Brain microvascular endothelial cell (primary cell): ENCODE results near the gene ATP2A2.

ENCODE experiments used
- DNase-seq: peaks from one replicate; pipeline ENCODE4 v3.0.0-alpha.2; 2020
- H3K27ac ChIP-seq: fragments of 250-450 bp; sonication (Bioruptor Pico); 2 replicates; pipeline ENCODE4 v1.5.1; 2020; ENCODE audit warnings: mild to moderate bottlenecking, moderate library complexity
- H3K27me3 ChIP-seq: fragments of 250-450 bp; sonication (Bioruptor Pico); replicated peaks from 2 replicates; pipeline ENCODE4 v1.5.1; 2020; ENCODE audit warnings: mild to moderate bottlenecking
- H3K36me3 ChIP-seq: fragments of 250-450 bp; sonication (Bioruptor Pico); replicated peaks from 2 replicates; pipeline ENCODE4 v1.5.1; 2020; ENCODE audit warnings: mild to moderate bottlenecking
- H3K4me3 ChIP-seq: 2 replicates; pipeline ENCODE4 v1.5.1; 2011; ENCODE audit warnings: low read depth, mild to moderate bottlenecking, control low read depth, low read length, moderate library complexity
- CTCF ChIP-seq: IDR thresholded peaks from 2 replicates; pipeline ENCODE4 v1.5.1; 2011; ENCODE audit warnings: low read depth, mild to moderate bottlenecking, moderate library complexity, low read length, control low read depth, inconsistent platforms; ENCODE audit errors: missing control alignments
- in situ Hi-C: cut with HindIII; loops from 2 replicates; pipeline ENCODE4 v1.10.0; 2017; ENCODE audit warnings: low sequenced_read_pairs, low pct_ligation_motif_present

ATP2A2 gene

GRCh38 chr12:110289711-110290078, 8.6 kb downstream of the ATP2A2 start:
- H3K4me3 ChIP-seq = no peak overlapping the region
- no peak for TF ChIP-seq CTCF
- no peak overlapping the region for H3K27ac ChIP-seq
- DNase-seq = no peak
- in situ Hi-C loops = loop anchor here (5.0 kb wide), 1 partner anchor 43 kb away; no protein-coding TSS in a partner anchor
- H3K36me3 ChIP-seq = peaks cover 67% of the 10 kb centered on the region
- no peaks in the 10 kb centered on the region for H3K27me3 ChIP-seq

DNA sequence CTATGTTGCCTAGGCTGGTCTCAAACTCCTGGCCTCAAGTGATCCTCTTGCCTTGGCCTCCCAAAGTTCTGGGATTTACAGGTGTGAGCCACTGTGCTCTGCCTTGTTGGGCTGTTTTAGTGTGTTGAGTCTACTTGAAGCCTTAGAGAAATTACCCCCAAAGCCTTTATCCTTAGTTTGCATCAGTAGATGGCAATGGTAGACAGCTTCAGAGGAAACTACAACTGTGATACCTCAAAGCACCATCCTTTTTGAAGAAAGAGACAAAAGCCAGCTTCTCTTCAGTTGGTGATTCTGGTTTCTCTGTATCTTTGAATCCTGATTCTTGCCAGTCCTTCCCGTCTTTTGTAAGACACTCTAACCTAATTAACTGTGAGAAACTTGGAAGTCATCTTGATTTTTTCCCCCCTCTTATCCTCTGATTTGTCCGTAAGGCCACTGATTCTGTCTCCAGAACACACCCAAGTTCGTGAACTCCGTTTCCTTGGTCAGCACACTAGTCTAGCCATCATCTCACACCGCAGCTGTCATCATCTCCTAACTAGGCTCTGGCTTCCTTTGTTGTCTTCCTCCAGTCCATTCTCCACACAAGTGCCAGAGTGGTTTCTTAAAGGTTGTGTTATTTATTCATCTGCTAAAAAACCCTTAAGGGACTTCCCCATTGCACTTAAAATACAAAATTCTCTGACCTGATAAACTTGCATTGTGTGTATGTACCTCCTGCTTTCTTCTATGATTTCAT, 20.2 kb downstream of the ATP2A2 start:
- no peak overlapping the region for H3K4me3 ChIP-seq
- in situ Hi-C loops = no loop called here
- H3K27me3 ChIP-seq = no peaks in the 10 kb centered on the region
- peak overlapping the region; percentile 48 for H3K27ac ChIP-seq
- peak; percentile 12 for DNase-seq
- TF ChIP-seq CTCF = no peak
- peaks cover 62% of the 10 kb centered on the region for H3K36me3 ChIP-seq

- H3K27ac ChIP-seq = peak overlapping the region; percentile 47
- in situ Hi-C loops = no loop called here
These were observed 23.1 kb downstream of the ATP2A2 start for GRCh38 chr12:110304061-110304551.

GRCh38 chr12:110307372-110307771, 26.3 kb downstream of the ATP2A2 start:
- TF ChIP-seq CTCF = no peak
- no peak for DNase-seq
- Histone ChIP-seq H3K36me3 (peaks cover 33% of the 10 kb centered on the region), H3K27me3 (no peaks in the 10 kb centered on the region), H3K27ac (no peak overlapping the region), H3K4me3 (no peak overlapping the region)
- in situ Hi-C loops = no loop called here

More at GRCh38 chr12:110304061-110304551, 23.1 kb downstream of the ATP2A2 start:
- peaks cover 40% of the 10 kb centered on the region for H3K36me3 ChIP-seq
- H3K27me3 ChIP-seq = no peaks in the 10 kb centered on the region
- DNase-seq = no peak
- TF ChIP-seq CTCF = no peak
- no peak overlapping the region for H3K4me3 ChIP-seq

GRCh38 chr12:110310763-110311162, 29.7 kb downstream of the ATP2A2 start:
- DNase-seq = no peak
- Histone ChIP-seq H3K27me3 (no peaks in the 10 kb centered on the region), H3K4me3 (no peak overlapping the region), H3K36me3 (peaks cover 24% of the 10 kb centered on the region), H3K27ac (peak overlapping the region; percentile 11)
- in situ Hi-C loops = no loop called here
- no peak for TF ChIP-seq CTCF
